IMR-90 (cell line): ENCODE data around the gene PIK3IP1.

ENCODE experiments used
- CEBPB ChIP-seq: IDR thresholded peaks from 2 replicates; pipeline ENCODE4 v1.6.1; 2012; ENCODE audit warnings: low read depth, low read length, improper control_type of control experiment
- POLR2A ChIP-seq: IDR thresholded peaks from 2 replicates; pipeline ENCODE4 v1.6.1; 2012; ENCODE audit warnings: mild to moderate bottlenecking, low read depth, low read length
- RCOR1 ChIP-seq: IDR thresholded peaks from 2 replicates; pipeline ENCODE4 v1.6.1; 2012; ENCODE audit warnings: mild to moderate bottlenecking, low read length, improper control_type of control experiment; ENCODE audit not compliant: insufficient replicate concordance
- TF ChIP-seq, protein P1 (sequence below): conservative IDR thresholded peaks from 2 replicates; pipeline ENCODE4 v1.5.1; 2012; ENCODE audit warnings: mild to moderate bottlenecking, low read depth, low read length, improper control_type of control experiment

DNA sequence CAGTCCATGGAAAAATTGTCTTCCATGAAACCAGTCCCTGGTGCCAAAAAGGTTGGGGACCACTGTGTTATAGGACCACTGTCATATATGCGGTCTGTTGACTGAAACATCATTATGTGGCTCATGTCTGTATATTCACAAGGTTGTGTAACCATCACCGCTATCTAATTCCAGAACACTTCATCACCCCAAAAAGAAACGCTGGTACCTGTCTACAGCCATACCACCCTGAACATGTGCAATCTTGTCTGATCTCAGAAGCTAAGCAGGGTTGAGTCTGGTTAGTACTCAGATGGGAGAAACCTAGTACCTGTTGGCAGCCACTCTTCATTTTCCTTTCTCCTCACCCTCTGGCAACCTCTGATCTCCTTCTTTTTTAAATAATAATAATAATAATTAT is 12.9 kb upstream of the PIK3IP1 start:
- TF ChIP-seq POLR2A (no peak), RCOR1 (no peak), CEBPB (no peak)
- TF ChIP-seq, protein P1, sequence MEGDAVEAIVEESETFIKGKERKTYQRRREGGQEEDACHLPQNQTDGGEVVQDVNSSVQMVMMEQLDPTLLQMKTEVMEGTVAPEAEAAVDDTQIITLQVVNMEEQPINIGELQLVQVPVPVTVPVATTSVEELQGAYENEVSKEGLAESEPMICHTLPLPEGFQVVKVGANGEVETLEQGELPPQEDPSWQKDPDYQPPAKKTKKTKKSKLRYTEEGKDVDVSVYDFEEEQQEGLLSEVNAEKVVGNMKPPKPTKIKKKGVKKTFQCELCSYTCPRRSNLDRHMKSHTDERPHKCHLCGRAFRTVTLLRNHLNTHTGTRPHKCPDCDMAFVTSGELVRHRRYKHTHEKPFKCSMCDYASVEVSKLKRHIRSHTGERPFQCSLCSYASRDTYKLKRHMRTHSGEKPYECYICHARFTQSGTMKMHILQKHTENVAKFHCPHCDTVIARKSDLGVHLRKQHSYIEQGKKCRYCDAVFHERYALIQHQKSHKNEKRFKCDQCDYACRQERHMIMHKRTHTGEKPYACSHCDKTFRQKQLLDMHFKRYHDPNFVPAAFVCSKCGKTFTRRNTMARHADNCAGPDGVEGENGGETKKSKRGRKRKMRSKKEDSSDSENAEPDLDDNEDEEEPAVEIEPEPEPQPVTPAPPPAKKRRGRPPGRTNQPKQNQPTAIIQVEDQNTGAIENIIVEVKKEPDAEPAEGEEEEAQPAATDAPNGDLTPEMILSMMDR: no peak
